Astrocyte (in vitro differentiated cells and primary cell): Measurements from ENCODE around the gene L1TD1.

ENCODE experiments used
- EZH2 ChIP-seq: IDR thresholded peaks from 2 replicates; pipeline ENCODE4 v1.6.1; 2012; ENCODE audit warnings: mild to moderate bottlenecking, low read length, inconsistent platforms; ENCODE audit not compliant: insufficient read depth
- TF ChIP-seq, protein P1 (sequence below): IDR thresholded peaks from 2 replicates; pipeline ENCODE4 v1.5.1; 2011; ENCODE audit warnings: low read depth, mild to moderate bottlenecking, inconsistent platforms, low read length, moderate library complexity; ENCODE audit not compliant: insufficient read depth

DNA sequence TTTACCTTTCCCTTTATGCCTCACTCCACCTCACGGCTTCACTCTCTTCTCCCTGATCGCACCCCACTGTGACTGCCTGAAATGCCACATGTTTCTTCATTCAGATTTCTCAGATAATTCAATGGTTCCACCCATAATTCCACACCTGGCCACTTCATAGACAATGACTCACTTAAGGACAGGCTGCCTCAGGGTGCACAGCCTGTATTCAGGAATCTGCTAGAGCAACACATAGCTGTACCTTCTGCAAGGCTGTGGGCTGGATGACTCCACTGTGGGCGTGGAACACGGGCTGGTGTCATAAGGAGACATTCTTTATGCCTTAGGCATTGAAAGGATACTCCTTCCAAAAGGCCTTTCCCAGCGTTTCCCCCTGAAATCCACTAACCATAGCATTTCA is 36.1 kb downstream of the L1TD1 start:
- TF ChIP-seq, protein P1, sequence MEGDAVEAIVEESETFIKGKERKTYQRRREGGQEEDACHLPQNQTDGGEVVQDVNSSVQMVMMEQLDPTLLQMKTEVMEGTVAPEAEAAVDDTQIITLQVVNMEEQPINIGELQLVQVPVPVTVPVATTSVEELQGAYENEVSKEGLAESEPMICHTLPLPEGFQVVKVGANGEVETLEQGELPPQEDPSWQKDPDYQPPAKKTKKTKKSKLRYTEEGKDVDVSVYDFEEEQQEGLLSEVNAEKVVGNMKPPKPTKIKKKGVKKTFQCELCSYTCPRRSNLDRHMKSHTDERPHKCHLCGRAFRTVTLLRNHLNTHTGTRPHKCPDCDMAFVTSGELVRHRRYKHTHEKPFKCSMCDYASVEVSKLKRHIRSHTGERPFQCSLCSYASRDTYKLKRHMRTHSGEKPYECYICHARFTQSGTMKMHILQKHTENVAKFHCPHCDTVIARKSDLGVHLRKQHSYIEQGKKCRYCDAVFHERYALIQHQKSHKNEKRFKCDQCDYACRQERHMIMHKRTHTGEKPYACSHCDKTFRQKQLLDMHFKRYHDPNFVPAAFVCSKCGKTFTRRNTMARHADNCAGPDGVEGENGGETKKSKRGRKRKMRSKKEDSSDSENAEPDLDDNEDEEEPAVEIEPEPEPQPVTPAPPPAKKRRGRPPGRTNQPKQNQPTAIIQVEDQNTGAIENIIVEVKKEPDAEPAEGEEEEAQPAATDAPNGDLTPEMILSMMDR = no peak
- TF ChIP-seq EZH2 = no peak
